ENCODE measurements around the gene CORT. TPM values are rescaled to one million over a fixed set of nuclear protein-coding genes. Genes with fewer than 3 reads are reported as not detected.

CORT gene
- total RNA-seq, 1 donor from 2014 or later = not detected

DNA sequence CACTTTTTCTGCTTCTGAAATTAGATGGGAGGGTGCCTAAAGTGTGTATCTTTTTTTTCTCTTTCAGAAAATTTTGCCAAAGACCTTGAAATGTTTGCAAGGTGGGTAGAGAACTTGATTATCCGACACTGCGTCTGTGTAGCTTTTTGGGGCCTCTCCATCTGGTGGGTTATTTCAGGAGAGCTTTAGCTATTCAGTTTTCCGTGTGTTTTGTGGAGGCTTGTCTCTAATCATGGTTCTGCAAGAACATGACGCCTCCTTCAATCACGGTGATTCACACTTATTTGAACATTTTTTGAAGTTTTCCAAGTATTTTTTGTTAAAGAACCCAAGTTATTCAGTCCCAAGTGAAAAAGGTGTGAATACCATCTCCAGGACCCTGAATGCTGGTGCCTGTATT is 15.2 kb upstream of the CORT start:
- intact Hi-C loops (cut with micrococcal nuclease) = loop anchor here (5.0 kb wide), 1 partner anchor 78 kb away; no protein-coding TSS in a partner anchor

DNA sequence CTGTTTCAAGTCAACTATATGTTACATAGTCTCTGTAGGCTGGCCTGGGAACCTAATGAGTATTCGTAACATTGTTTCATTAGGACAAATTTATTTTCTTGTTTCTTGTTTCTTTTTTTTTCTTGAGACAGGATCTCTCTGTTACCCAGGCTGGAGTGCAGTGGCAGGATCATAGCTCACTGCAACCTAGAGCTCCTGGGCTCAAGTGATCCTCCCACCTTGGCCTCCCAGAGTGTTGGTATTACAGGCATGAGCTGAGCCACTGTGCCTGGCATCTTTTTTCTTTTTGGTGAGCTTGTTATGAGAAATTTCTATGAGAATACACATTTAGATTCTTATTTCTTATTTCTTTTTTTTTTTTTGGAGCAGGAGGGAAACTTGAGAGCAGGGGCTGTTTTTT is 12.8 kb upstream of the CORT start:
- intact Hi-C loops (cut with micrococcal nuclease) = no loop called here

DNA sequence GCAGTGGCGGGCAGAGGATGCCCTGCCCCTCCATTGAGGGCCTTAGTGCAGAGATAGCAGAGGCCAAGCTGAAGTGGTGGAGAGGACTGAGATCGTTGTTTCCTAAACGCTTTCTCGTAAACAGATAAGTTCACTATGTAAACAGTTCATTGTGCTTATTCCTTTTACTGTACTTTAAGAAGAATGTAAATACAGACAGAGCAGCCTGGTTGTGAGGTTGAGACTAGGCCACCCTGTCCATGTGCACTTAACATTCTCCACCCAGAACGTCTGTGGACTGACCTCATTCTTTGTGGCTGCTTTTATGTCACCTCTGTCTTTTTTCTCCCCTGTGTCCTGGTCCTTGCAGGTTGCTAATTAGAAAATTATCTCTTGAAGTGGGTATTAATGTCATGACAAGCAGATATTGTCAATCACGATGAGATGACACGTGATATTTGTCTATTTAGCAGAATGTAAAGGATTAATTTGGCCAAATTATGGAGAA is 11.1 kb upstream of the CORT start:
- intact Hi-C loops (cut with micrococcal nuclease) = no loop called here

DNA sequence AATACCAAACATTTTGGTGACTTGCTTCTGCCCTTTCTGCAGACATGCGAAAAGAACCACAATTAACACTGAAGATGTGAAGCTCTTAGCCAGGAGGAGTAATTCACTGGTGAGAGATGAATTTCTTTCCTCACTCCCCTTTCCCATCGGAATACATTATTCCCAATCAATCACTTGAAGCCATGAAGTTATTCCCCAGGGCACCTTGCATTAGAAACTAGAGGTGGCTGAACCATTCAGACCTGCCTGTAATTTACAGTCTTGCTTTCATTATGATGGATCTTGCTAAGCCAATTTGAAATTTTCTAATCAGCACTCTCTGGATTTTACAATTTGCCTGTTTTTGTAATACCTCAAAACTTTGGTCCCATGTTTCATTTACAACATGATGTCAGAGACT is 9.5 kb upstream of the CORT start:
- intact Hi-C loops (cut with micrococcal nuclease) = no loop called here

DNA sequence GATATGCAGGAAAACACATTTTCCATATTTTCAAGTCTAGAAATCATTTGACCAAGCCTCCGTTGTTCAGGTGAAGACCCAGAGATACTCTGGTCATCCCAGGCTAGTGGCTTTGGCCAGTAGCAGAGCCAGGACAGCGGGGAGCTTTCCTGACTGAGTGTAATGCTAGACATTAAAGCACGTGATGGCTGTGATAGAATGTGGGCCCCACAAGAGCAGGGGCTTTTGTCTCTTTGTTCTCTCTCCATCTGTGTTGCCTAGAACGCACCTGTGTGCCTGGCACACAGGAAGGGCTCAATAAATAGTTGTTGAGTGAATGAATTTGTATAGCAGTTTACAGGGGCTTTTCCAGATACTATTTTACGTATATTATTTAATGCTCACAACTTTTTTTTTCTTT is 9.0 kb upstream of the CORT start:
- intact Hi-C loops (cut with micrococcal nuclease) = no loop called here

DNA sequence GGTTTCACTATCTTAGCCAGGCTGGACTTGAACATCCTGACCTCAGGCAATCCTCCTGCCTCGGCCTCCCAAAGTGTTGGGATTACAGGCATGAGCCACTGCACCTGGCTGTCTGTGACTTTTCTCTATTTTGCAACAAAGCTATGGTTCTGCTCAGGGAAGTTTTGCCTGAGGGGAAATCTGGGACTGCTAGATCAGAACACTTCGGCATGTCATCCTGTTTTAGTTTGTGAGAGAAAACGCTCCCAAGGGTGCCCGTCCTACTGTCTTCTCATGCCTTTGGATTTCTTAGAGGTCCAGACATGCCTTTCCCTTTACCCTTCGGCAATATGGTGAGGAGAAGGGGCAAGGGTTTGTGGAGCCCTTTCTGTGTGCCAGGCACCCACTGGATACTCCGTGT is 5.6 kb upstream of the CORT start:
- intact Hi-C loops (cut with micrococcal nuclease) = no loop called here

- intact Hi-C loops (cut with micrococcal nuclease) = no loop called here
These were observed 4.9 kb upstream of the CORT start for GRCh38 chr1:10444795-10445397.

DNA sequence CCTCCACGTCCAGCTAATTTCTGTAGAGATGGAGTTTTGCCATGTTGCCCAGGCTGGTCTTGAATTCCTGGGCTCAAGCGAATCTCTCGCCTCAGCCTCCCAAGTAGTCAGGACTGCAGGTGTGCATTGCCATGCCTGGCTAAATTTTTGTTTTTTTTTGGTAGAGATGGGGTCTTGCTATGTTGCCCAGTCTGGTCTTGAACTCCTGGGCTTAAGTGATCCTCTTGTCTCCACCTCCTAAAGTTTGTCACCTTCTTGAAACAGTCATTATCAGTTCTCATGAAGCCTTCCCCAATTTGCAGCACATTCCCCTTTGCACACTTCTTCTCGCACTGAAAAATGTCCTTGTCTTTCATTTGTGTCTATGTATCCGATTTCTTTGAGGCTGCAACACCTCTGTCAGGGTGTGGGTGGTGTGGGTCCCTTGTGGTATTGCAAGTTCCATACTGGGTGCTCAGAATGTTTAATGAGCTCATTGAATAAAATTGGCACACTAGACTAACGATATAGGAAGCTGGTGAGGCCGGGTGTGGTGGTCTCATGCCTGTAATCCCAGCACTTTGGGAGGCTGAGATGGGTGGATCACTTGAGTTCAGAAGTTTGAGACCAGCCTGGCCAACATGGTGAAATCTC is 2.9 kb upstream of the CORT start:
- intact Hi-C loops (cut with micrococcal nuclease) = no loop called here

- intact Hi-C loops (cut with micrococcal nuclease) = no loop called here
These were observed 454 bp downstream of the CORT start for GRCh38 chr1:10450156-10450814.

- intact Hi-C loops (cut with micrococcal nuclease) = no loop called here
These were observed 1.0 kb downstream of the CORT start for GRCh38 chr1:10450836-10451235.

DNA sequence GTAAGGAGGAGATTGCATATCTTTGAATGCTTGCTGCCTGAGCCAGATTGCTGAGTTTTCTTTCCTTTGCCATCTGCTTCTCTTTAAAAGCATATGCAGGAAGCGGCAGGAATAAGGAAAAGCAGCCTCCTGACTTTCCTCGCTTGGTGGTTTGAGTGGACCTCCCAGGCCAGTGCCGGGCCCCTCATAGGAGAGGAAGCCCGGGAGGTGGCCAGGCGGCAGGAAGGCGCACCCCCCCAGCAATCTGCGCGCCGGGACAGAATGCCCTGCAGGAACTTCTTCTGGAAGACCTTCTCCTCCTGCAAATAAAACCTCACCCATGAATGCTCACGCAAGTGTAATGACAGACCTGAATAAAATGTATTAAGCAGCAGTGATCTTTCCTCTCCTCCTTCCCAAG is 1.5 kb downstream of the CORT start:
- intact Hi-C loops (cut with micrococcal nuclease) = no loop called here

DNA sequence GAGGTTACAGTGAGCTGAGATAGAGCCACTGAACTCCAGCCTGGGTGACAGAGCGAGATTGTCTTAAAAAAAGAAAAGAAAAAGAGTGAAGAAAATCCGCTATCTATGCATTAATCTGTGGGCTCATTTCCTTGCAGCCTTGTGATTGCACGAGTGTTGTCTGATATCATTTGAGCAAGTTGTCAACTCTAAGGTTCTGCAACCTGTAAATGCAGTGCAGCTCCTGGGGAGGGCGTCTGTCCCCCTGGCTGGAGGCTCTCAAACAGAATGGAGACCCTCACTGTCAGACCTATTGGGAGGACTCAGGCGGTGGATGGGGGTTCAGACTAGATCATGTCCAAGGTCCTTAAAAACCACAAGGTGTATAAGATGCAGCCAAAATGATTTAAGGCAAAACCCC is 6.2 kb downstream of the CORT start:
- intact Hi-C loops (cut with micrococcal nuclease) = loop anchor here (2.0 kb wide), 1 partner anchor 25 kb away; the partner anchor contains the start of gene CENPS

GRCh38 chr1:10456661-10457060 is 6.8 kb downstream of the CORT start:
- intact Hi-C loops (cut with micrococcal nuclease) = loop anchor here (2.0 kb wide), 1 partner anchor 26 kb away; the partner anchor contains the start of gene CENPS

DNA sequence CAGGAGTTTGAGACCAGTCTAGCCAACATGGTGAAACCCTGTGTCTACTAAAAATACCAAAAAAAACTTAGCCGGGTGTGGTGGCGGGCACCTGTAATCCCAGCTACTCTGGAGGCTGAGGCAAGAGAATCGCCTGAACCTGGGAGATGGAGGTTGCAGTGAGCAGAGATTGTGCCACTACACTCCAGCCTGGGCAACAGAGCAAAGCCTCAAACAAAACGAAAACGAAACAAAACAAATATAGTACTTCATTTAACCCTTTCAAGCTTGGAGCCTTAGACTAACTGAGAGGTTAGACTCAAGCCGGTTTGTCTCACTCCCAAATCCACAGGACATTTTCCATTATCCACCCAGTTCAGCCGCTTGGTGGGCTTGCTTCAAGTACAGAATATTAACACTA is 7.6 kb downstream of the CORT start:
- intact Hi-C loops (cut with micrococcal nuclease) = loop anchor here (2.0 kb wide), 1 partner anchor 27 kb away; the partner anchor contains the start of gene CENPS

- intact Hi-C loops (cut with micrococcal nuclease) = loop anchor here (2.0 kb wide), 1 partner anchor 27 kb away; the partner anchor contains the start of gene CENPS
These were observed 8.0 kb downstream of the CORT start for GRCh38 chr1:10457875-10458274.

DNA sequence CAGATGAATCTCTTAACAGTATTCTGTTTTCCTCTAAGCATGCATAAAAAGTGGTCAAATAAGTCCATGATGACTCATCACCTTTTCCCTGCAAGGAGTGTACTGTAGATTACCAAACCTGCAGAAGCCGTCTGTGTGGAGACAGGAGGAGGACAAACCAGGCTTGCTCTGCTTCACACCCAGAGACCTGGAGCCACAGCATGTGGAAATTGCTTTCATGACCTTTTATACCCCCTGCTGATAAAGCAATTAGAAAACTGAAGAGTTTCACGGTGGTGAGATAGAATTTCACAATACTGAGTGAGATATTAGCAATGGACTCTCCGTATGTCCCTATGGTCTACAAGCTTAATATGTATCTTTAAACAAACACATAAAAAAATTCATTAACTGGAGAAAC is 9.4 kb downstream of the CORT start:
- intact Hi-C loops (cut with micrococcal nuclease) = no loop called here

GRCh38 chr1:10467078-10467477 is 17.2 kb downstream of the CORT start:
- intact Hi-C loops (cut with micrococcal nuclease) = no loop called here

GRCh38 chr1:10470043-10470442 is 20.2 kb downstream of the CORT start:
- intact Hi-C loops (cut with micrococcal nuclease) = loop anchor here (5.0 kb wide), 1 partner anchor 528 kb away; the partner anchor contains the start of genes LZIC and NMNAT1

DNA sequence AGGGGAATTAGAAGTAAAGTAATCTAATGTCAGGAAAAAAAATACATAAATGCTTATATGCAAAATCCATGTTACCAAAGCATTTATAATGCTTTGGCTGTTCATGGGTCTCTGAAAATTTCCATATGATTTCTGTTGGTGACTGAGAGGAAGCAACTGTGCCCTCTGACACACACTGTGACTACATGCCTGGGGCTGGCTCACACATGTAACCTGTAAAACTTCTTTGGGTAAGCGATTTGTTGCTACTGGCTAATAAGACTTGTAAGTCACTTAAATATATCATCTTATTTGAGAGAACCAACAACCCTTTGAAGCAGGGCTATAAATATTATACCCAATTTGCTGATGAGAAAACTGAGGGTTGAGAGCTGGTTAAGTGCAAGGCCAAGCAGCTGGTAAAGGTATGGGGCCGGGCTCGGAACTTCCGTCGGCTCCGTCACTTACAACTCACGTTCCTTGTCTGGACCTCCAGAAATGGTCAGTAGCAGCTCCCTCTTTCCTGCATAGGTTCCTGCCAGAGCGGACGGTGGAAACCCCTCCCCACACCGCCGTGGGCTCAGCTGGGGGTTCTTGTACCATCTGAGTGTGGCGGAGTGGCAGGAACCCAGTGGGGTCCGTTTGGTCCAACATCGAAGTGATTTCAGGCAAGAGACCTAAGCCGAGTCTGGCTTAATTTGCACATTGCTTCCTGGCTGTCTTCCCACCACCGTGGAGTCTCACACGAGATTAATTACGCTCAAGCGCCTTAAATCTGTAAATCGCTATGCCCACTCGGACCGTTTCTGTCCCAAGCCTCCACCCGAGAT is 21.8 kb downstream of the CORT start:
- intact Hi-C loops (cut with micrococcal nuclease) = loop anchor here (1.0 to 5.0 kb wide), 8 partner anchors 36 to 628 kb away; partner anchors contain the start of genes CENPS, CTNNBIP1, EXOSC10 and LZIC

DNA sequence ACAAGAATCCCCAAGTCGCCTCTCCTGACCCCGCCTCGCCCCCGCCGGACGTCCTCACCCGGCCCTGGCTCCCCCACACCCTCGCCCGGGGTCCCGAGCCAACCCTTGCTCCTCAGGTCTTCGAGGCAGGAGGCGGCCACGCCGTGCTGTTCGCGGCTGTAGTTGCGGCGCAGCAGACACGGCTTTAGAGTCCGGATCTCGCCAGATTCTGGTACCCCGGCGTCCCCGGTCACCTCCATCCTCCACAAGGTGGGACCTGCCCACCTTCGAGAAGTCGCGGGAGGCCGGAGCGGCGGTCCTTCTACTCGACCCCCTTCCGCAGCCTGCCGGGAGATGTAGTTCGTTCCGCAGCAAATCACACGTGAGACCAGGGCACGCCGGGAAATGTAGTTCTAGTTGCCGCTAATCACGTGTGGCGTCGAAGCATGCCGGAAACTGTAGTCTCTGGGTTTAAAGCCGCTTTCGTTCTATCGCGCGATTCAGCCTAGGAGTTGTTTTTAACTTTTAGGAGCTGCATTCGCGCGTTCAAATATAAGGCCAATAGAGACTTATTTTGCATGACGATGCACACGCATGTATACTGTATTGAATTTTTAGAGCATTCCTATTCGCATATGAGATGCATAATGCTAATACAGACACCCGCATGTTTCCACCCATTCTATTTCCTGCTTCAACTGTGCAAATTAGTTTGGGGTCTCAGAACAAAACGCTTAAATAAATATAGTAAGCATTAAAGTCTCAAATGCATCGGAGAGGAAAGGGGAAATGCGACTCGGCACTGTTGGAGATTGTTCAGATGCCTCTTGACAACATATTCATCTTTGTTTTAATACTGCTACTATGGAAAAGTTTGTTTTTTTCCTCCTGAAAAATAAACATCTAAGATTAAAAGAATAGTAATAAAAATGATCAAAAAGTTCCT is 22.7 kb downstream of the CORT start, which contains the start of gene DFFA:
Gene DFFA, minus strand, starts transcription at position 310 of the 925 bp plus-strand sequence. Its CDS starts 71 bp downstream, at position 239.
- intact Hi-C loops (cut with micrococcal nuclease) = loop anchor here (1.0 to 5.0 kb wide), 8 partner anchors 35 to 627 kb away; partner anchors contain the start of genes CENPS, CTNNBIP1, EXOSC10 and LZIC
